Fibroblast of the aortic adventitia (primary cell): ENCODE data around the gene SCG5. TPM values are rescaled to one million over a fixed set of nuclear protein-coding genes. Genes with fewer than 3 reads are reported as not detected.

Experiments used
- DNase-seq: peaks from one replicate; pipeline ENCODE4 v3.0.0-alpha.2; 2010; ENCODE audit warnings: low read depth
- H3K4me3 ChIP-seq: 2 replicates; pipeline ENCODE4 v1.5.1; 2011; ENCODE audit warnings: low read depth, mild to moderate bottlenecking, control low read depth, low read length, moderate library complexity
- total RNA-seq: library from RNA; depleted of rRNA; stranded (reverse); fragments of >200 nt; gene quantifications from 2 replicates; pipeline ENCODE4 v1.2.3, GENCODE V29; 2012; ENCODE audit warnings: low replicate concordance
- TF ChIP-seq, protein P1 (sequence below): IDR thresholded peaks from 2 replicates; pipeline ENCODE4 v1.5.1; 2011; ENCODE audit warnings: mild to moderate bottlenecking, low read length, control low read depth, inconsistent platforms; ENCODE audit not compliant: insufficient read depth

Gene SCG5
- total RNA-seq, 1 donor: 11.7 TPM

DNA sequence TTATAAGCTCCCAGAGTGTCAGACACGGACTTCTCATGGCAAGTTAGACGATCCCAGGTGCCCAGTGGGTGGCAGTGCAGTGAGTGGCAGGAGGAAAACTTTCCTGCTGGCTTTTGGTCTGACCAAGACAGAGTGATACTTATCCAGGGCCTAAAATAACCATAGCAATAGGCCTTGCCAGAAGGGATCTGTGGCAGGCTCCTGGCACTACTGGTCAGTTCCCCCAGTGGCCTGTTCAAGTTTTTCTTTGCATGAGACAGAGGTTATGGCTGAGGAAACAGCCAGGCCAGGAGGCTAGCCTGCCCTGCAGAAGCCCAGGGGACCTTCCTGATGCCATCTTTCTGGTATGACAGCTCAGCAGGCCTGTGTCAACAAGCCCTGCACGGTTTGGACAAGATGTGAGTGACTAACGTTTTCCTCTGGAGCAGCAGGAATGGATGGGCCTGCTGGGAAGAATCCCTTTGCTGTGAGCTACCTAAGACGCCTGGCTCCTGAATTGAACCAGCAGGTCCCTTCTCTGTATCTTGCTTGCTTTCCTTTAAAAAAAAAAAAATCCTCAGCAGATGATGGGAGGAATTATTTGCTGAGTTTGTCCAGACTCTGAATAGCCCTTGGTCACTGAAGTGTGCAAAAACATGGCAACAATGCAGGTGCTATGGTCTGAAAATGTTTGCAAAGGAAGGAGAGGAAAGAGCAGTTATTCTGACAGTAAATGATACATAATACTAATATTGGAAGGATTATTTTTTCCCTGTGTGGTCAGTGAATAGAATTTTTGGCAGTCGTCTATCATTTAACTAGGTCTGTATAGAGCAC, 18.0 kb downstream of the SCG5 start:
- TF ChIP-seq, protein P1, sequence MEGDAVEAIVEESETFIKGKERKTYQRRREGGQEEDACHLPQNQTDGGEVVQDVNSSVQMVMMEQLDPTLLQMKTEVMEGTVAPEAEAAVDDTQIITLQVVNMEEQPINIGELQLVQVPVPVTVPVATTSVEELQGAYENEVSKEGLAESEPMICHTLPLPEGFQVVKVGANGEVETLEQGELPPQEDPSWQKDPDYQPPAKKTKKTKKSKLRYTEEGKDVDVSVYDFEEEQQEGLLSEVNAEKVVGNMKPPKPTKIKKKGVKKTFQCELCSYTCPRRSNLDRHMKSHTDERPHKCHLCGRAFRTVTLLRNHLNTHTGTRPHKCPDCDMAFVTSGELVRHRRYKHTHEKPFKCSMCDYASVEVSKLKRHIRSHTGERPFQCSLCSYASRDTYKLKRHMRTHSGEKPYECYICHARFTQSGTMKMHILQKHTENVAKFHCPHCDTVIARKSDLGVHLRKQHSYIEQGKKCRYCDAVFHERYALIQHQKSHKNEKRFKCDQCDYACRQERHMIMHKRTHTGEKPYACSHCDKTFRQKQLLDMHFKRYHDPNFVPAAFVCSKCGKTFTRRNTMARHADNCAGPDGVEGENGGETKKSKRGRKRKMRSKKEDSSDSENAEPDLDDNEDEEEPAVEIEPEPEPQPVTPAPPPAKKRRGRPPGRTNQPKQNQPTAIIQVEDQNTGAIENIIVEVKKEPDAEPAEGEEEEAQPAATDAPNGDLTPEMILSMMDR: peak; percentile 26
- H3K4me3 ChIP-seq: no peak overlapping the region
- DNase-seq: peak; percentile 78

DNA sequence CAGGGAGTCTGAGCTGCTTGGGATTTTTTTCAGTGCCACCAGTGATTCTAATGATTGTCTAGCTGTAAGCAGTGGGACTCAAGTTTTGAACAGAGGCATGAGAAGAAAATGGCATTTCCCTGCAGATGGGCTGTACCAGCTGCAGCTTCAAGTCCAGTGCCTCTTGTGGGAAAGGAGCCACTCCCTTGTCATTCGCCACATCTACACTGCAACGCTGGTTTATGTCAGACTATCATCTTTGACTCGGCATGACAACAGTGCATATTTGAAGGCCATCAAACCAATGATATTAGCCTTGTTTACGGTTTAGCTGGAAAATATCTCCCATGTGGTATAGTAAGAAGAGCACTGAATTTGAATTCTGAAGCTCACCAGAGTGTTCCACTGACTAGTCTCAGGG, 22.2 kb downstream of the SCG5 start:
- no peak overlapping the region for H3K4me3 ChIP-seq
- TF ChIP-seq, protein P1: no peak
- no peak for DNase-seq

DNA sequence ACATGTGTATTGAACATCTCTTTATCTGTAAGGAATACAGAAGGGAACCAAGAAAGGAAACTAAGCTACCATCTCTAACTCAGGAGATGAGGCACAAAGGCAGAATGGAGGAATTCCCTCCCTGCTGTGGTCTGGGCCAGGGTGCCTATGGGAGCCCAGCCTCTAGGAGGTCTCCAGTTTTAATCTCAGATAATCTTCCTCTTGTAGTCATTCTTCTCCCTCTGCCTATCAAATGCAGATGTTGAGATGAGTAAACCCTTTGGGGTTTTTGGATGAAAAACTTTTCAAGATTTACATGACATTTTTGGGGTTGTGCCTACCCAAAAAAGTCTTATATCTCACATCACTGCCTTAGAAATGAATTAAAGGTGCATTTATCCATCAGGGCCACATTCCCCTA, 23.3 kb downstream of the SCG5 start:
- TF ChIP-seq, protein P1: no peak
- DNase-seq: peak; percentile 43
- H3K4me3 ChIP-seq: no peak overlapping the region

DNA sequence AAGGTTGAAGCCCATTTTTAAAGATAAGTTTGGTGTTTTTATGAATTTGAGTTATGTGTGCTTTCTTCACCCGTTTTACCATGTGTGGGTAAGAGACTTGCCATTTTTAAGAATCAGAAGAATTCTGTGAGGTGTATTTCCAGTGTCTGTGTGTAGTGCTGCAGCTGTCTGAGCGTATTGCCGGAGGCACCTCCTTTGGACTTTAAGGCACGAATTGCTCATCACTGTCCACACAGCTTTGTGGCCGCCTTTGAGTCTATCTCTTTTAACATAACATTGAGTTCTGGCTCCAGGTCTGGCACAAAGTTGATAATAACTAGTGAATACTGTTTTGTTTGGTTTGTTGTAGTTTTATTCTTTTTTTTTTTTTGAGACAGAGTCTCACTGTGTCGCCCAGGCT, 25.8 kb downstream of the SCG5 start:
- no peak for DNase-seq
- H3K4me3 ChIP-seq: no peak overlapping the region
- TF ChIP-seq, protein P1: no peak

DNA sequence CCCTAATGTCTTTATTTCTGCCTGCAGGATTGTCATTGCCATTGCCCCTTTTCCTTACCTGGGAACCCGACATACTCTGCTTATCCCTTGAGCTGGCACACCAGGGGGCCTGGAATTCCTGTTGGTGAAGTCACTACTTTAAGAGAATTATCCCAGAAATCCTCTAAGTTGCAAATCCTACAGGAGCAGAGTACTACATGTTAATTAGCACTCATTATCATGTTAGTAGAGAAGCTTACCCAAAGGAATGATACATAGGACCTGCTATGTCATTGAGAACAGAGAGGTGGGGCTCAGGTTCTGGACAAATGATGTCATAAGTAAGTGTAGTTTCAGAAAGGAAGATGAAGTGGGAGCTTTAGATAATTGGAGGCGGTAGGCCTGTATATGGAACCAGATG, 27.4 kb downstream of the SCG5 start:
- TF ChIP-seq, protein P1: no peak
- no peak for DNase-seq
- no peak overlapping the region for H3K4me3 ChIP-seq

DNA sequence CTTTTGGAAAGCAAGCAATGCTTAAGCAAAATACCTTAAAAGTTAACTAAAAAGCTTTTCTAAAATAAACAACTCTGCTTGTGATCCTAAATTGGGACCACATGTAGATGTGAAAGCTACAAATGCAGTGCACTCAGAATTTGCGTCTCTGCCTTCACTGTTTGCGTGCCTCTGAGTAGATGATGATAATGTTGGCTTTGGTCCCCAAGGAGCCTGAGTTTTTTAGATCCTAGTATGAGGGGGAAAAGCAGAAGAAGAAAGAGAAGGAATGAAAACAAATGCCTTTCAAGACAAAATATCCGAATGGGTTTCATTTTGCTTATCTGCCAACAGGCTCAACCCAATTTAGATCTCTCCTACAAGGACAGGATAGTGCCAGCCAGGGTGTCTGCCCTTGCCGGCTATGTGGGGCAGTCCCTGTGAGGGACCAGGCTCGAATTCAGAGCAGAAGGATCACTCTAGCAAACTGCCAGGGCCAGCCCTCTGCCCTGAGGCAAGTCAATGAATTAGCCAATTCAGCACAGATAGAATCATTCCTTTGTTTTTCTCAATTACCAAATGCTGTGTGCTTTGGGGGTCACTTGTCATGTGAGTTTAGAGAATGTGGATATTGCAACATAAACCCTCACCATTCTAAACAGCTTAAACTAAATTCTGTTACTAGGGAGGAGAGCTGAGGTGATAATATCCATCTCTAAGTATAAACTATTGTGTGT, 28.5 kb downstream of the SCG5 start:
- H3K4me3 ChIP-seq: peak overlapping the region; percentile 26
- TF ChIP-seq, protein P1: no peak
- peak; percentile 96 for DNase-seq
